Duodenal mucosa (tissue), 2 donors: ENCODE measurements around the gene MAJIN.
"Not testable (repeated sequence)": the region's sequence is repeated elsewhere in the genome, so short reads cannot be mapped to it uniquely, and the experiment has no call there.

Experiments used
- H3K27ac ChIP-seq: one replicate; pipeline ENCODE4 v1.7.0; 2013; ENCODE audit warnings: low read depth, low read length
- H3K27me3 ChIP-seq, 2 donors: one replicate each; pipeline ENCODE4 v1.7.0; 2013; ENCODE audit warnings: low read length in 2 of 2, control low read depth in 1 of 2; ENCODE audit not compliant: insufficient read depth in 2 of 2, control insufficient read depth in 1 of 2
- H3K36me3 ChIP-seq, 2 donors: one replicate each; pipeline ENCODE4 v1.7.0; 2013; ENCODE audit warnings: low read length in 2 of 2, control low read depth in 1 of 2; ENCODE audit not compliant: insufficient read depth in 2 of 2, control insufficient read depth in 1 of 2
- H3K4me1 ChIP-seq, 2 donors: one replicate each; pipeline ENCODE4 v1.7.0; 2013; ENCODE audit warnings: low read length in 2 of 2, control low read depth in 1 of 2; ENCODE audit not compliant: insufficient read depth in 2 of 2, control insufficient read depth in 1 of 2
- H3K4me3 ChIP-seq, 2 donors: one replicate each; pipeline ENCODE4 v1.7.0; 2013; ENCODE audit warnings: low read length in 2 of 2, low read depth in 1 of 2
- H3K9ac ChIP-seq, 2 donors: one replicate each; pipeline ENCODE4 v1.7.0; 2013; ENCODE audit warnings: low read length in 2 of 2, low read depth in 1 of 2
- H3K9me3 ChIP-seq, 2 donors: one replicate each; pipeline ENCODE4 v1.7.0; 2013; ENCODE audit warnings: low read length in 2 of 2, control low read depth in 1 of 2; ENCODE audit not compliant: control insufficient read depth in 1 of 2

Gene MAJIN

DNA sequence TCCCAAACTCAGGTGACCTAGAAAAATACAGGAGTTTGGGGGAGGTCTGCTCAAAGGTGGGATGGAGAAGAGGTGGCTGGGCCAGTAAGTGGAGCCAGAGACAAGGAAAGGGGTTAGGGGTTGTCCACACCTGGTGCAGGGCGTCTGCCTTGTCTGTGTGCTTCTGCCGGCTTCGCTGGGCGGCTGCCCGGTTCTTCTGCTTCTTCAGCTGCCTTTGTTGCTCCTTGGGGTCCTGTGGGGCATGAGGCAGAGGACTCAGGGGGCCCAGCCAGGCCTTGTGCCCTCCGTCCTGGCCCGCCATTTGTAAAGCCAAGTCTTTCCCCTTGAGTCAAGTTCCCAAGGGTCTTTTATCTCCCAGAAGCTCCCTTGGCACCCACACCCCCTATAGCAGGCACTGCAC is 22.4 kb upstream of the MAJIN start:
- H3K36me3 ChIP-seq = peaks cover 3% of the 10 kb centered on the region in 2 donors
- no peak overlapping the region for H3K27ac ChIP-seq
- no peaks in the 10 kb centered on the region for H3K27me3 ChIP-seq

DNA sequence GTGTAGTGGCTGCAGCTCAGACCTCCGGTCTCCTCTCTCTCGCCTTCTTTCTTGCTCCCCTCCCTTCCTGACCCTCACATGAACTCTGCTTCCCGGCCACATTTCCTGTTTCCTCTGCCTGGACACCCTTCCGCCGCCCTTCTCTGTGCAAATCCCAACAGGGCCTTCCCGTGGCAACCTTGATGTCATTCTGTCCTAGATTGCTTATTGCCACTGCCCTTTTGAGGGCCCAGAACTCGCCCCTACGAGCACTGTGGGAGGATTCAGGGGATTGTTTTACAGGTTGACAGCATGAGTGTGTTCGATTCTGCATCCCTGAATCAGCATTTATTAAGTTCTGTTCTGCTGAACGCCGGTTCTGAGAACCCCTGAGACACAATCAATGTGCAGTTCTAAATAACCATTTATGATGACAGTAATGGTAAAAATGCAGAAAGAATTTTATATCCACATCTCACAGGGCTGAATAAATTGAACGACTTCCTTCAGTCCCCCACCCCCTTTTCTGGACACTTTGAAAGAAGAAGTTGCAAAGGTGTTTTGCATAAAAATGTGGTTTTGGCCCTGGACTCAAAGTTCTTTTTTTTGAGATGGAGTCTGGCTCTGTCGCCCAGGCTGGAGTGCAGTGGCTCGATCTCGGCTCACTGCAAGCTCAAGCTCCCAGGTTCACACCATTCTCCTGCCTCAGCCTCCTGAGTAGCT is 18.5 kb upstream of the MAJIN start:
- no peaks in the 10 kb centered on the region for H3K27me3 ChIP-seq
- no peaks in the 10 kb centered on the region for H3K9me3 ChIP-seq
- peaks cover 3 to 6% of the 10 kb centered on the region in 2 donors for H3K36me3 ChIP-seq
- peaks cover 11 to 20% of the 10 kb centered on the region in 2 donors for H3K4me1 ChIP-seq
- peak overlapping the region; percentile 29 for H3K4me3 ChIP-seq
- H3K27ac ChIP-seq = no peak overlapping the region
- peak overlapping the region in 1 of 2 donors; percentile 15 for H3K9ac ChIP-seq

More for the DNA sequence above, 22.4 kb upstream of the MAJIN start:
- Histone ChIP-seq H3K9ac (no peak overlapping the region), H3K4me1 (peaks cover 36 to 41% of the 10 kb centered on the region in 2 donors), H3K4me3 (no peak overlapping the region), H3K9me3 (no peaks in the 10 kb centered on the region)

DNA sequence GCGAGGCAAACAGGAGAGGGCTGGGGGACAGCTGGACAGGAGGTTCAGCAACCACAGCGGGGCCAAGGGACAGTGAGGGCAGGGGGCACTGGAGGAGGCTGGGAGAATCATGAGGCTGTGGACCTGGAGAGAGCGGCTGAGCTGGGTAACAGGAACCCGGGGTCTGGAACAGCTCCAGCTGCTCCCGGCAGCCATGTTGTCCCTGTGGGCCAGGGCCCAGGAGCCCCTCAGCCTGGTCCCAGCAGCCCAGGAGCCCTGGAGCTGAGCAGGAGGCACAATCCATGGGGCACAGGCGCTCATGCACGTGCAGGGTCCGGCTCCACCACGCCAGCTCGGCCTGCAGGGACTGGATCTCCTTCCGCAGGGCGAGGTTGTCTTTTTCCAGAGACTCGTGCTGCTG is 17.5 kb upstream of the MAJIN start:
- Histone ChIP-seq H3K9me3 (no peaks in the 10 kb centered on the region), H3K9ac (no peak overlapping the region), H3K27ac (no peak overlapping the region), H3K4me3 (peak overlapping the region; percentile 29 to 48), H3K36me3 (peaks cover 3 to 6% of the 10 kb centered on the region in 2 donors), H3K27me3 (no peaks in the 10 kb centered on the region), H3K4me1 (peaks cover 7 to 15% of the 10 kb centered on the region in 2 donors)

DNA sequence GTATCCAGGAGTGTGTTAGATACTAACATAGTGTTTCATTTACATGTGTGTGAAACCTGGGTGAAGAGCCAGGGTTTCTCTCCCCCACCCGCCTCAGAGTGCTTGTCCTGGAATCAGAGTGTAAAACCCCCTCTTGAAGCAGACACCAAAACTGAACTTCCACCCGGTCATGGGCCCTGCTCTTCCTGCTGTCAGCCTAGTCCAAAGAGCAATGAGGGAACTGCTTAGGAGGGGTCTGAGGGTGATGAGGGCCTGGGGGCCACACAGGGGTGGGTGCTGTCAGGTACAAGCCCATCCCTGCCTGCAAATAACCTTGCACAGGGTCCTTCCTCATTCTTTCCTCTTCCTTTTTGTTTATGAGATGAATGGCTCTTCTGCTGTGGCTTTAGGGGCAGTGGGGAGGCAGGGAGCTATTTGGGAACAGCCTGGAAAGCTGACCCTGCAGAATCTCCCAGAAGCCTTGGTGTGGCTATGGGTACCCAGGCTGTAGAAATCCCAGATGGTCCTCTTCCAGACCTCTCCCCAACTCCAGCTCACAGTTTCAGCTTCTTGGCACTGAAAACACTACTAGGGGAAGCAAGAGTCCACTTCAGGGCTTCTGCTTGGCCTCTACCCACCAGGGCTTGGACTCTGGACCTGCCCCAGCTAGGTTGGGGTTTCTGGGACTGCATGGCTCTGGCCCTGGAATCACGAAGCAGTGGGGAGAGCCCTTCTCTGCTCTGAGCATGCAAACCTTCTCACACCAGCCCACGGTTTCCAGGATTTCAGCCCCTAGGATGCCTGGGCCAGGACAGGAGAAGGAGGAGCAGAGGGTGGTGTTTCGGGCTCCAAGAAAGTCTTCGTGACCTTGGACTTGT is 16.3 kb upstream of the MAJIN start:
- H3K9ac ChIP-seq = no peak overlapping the region
- H3K36me3 ChIP-seq = peaks cover 0 to 3% of the 10 kb centered on the region in 2 donors
- H3K27me3 ChIP-seq = no peaks in the 10 kb centered on the region
- H3K4me1 ChIP-seq = peaks cover 7 to 15% of the 10 kb centered on the region in 2 donors
- no peak overlapping the region for H3K4me3 ChIP-seq
- H3K27ac ChIP-seq = no peak overlapping the region
- H3K9me3 ChIP-seq = no peaks in the 10 kb centered on the region

DNA sequence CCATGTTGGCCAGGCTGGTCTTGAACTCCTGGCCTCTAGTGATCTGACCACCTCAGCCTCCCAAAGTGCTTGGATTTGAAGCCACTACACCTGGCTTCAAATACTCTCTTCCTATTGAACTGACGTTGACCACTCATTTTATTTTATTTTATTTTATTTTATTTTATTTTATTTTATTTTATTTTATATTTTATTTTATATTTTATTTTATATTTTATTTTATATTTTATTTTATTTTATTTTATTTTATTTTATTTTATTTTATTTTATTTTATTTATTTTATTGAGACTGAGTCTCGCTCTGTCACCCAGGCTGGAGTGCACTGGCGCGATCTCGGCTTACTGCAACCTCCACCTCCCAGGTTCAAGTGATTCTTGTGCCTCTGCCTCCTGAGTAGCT is 11.4 kb upstream of the MAJIN start:
- H3K4me1 ChIP-seq, H3K4me3 ChIP-seq, H3K27ac ChIP-seq, H3K9ac ChIP-seq, H3K27me3 ChIP-seq, H3K9me3 ChIP-seq, H3K36me3 ChIP-seq: not testable (repeated sequence)

DNA sequence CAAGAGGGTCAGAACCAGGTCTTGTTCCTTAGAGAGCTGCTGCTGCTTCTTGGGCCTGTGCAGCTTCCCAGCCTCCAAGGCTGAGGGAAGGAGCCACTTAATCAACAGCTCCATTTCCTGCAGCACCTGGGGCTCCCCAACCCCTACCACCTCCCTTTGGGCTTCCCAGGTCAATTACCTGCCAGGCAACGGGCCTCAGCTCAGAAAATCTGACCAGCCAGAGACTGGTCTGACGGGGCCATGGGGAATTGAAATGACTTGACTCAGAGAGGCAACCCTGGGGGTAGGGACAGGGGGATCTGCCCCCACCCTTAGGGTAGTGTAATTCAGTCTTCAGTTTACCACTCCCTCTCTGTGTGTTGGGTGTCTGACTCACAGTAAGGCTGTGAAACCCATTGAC is 4.7 kb upstream of the MAJIN start:
- H3K4me1 ChIP-seq = peaks cover 1 to 7% of the 10 kb centered on the region in 2 donors
- no peaks in the 10 kb centered on the region for H3K27me3 ChIP-seq
- no peaks in the 10 kb centered on the region for H3K36me3 ChIP-seq
- H3K4me3 ChIP-seq = no peak overlapping the region
- no peak overlapping the region for H3K27ac ChIP-seq
- H3K9ac ChIP-seq = no peak overlapping the region
- H3K9me3 ChIP-seq = no peaks in the 10 kb centered on the region

DNA sequence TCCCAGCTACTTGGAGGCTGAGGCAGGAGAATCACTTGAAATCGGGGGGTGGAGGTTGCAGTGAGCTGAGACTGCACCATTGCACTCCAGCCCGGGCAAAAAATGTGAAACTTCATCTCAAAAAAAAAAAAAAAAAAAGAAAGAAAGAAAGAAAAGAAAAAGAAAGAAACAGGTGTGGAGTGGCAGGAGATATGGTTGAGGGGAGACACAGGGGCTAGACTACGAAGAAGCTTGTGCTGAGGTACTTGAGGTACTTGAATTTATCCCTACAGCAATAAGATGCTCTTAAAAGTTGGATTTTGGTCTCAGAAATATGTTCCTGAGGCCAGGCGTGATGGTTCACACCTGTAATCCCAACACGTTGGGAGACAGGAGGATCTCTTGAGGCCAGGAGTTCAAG is 2.2 kb upstream of the MAJIN start:
- no peaks in the 10 kb centered on the region for H3K36me3 ChIP-seq
- no peaks in the 10 kb centered on the region for H3K9me3 ChIP-seq
- H3K4me3 ChIP-seq = no peak overlapping the region
- peaks cover 4 to 9% of the 10 kb centered on the region in 2 donors for H3K4me1 ChIP-seq
- H3K27ac ChIP-seq = no peak overlapping the region
- H3K27me3 ChIP-seq = no peaks in the 10 kb centered on the region
- no peak overlapping the region for H3K9ac ChIP-seq

DNA sequence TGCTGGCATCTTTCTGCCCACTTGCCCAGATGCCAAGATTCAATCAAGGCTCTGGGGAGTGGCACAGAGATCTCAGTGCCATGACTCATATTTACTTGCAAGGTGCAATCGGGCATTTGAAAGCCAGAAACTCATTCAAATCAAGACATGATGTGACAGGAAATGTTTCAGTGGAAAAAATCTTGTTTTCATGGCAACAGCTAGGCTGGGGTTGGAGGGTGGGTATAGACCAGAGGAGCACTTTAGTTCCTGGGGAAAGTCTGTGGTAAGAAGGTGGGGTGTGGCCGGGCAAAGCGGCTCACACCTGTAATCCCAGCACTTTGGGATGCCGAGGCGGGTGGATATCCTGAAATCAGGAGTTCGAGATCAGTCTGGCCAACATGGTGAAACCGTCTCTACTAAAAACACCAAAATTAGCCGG is 1.2 kb downstream of the MAJIN start:
- Histone ChIP-seq H3K36me3 (no peaks in the 10 kb centered on the region), H3K9me3 (no peaks in the 10 kb centered on the region), H3K4me1 (peaks cover 4 to 9% of the 10 kb centered on the region in 2 donors), H3K9ac (no peak overlapping the region), H3K27ac (no peak overlapping the region), H3K4me3 (no peak overlapping the region), H3K27me3 (no peaks in the 10 kb centered on the region)

DNA sequence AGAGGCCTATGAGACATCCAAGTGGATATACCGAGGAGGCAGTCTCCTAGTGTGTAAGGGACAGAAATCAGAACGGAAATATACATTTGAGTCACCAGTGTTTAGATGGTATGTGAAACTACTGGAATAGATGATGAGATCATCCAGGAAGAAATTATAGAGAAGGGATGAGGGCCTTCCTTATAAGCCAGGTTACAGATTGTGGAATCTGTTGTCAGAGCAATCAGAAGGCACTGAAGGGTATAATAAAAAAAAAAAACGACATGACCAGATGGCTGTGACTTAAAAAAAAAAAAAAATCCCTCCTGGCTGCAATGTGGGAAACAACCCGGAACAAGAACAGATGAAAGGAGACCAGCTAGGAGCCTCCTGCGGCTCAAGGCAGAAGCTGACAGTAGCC is 2.7 kb downstream of the MAJIN start:
- no peaks in the 10 kb centered on the region for H3K9me3 ChIP-seq
- no peak overlapping the region for H3K4me3 ChIP-seq
- H3K27me3 ChIP-seq = no peaks in the 10 kb centered on the region
- H3K36me3 ChIP-seq = no peaks in the 10 kb centered on the region
- peaks cover 4 to 9% of the 10 kb centered on the region in 2 donors for H3K4me1 ChIP-seq
- H3K27ac ChIP-seq = no peak overlapping the region
- H3K9ac ChIP-seq = no peak overlapping the region

DNA sequence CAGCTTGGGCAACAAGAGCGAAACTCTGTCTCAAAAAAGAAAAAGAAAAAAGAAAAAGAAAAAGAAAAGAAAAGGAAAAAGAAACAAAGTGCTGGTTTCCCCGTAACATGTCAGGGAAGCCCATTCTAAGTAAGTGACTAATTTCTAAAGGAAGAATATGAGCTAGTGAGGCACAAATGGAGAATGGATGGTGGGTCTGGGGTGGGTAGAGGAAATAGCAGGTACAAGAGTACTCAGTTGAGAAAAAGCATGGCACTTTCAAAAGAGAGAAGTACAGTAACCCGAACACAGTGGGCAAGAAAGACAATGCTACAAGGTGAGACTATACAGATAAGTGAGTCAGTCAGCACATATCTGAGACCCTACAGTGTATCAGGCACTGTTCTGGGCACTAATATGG is 4.5 kb downstream of the MAJIN start:
- Histone ChIP-seq H3K4me1 (peaks cover 4 to 9% of the 10 kb centered on the region in 2 donors), H3K36me3 (no peaks in the 10 kb centered on the region), H3K27me3 (no peaks in the 10 kb centered on the region), H3K9ac (no peak overlapping the region), H3K4me3 (no peak overlapping the region), H3K27ac (no peak overlapping the region), H3K9me3 (no peaks in the 10 kb centered on the region)
